GM19328 (cell line): ENCODE data around the gene ATG10.
"Not testable (repeated sequence)": the region's sequence is repeated elsewhere in the genome, so short reads cannot be mapped to it uniquely, and the experiment has no call there.

Experiments
- ATAC-seq: cut with Tn5 transposase; IDR thresholded peaks from one replicate; pipeline ENCODE4 v1.9.1; 2021; ENCODE audit warnings: mild to moderate bottlenecking, moderate library complexity; ENCODE audit not compliant: unreplicated experiment

ATG10 gene

DNA sequence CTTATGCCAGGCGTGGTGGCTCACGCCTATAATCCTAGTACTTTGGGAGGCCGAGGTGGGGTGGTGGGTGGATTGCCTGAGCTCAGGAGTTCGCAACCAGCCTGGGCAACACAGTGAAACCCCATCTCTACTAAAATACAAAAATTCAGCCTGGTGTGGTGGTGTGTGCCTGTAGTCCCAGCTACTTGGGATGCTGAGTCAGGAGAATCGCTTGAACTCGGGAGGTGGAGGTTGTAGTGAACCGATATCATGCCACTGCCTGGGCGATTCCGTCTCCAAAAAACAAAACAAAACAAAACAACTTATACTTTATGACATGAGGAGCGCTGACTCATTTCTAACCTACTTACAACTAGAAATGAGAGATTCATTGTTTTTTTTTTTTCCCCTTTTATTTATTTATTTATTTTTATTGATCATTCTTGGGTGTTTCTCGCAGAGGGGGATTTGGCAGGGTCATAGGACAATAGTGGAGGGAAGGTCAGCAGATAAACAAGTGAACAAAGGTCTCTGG lies 10.4 kb downstream of the ATG10 start:
- not testable (repeated sequence) for ATAC-seq

DNA sequence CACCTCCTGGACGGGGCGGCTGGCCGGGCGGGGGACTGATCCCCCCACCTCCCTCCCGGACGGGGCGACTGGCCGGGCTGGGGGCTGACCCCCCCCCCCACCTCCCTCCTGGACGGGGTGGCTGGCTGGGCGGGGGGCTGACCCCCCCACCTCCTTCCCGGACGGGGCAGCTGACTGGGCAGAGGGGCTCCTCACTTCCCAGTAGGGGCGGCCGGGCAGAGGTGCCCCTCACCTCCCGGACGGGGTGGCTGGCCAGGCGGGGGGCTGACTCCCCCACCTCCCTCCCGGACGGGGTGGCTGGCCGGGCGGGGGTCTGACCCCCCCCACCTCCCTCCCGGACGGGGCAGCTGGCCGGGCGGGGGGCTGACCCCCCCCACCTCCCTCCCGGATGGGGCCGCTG lies 11.3 kb downstream of the ATG10 start:
- not testable (repeated sequence) for ATAC-seq

- not testable (repeated sequence) for ATAC-seq
Observed at GRCh38 chr5:81983563-81983962, 11.7 kb downstream of the ATG10 start.

GRCh38 chr5:81986126-81986525 lies 14.3 kb downstream of the ATG10 start:
- ATAC-seq: no peak

DNA sequence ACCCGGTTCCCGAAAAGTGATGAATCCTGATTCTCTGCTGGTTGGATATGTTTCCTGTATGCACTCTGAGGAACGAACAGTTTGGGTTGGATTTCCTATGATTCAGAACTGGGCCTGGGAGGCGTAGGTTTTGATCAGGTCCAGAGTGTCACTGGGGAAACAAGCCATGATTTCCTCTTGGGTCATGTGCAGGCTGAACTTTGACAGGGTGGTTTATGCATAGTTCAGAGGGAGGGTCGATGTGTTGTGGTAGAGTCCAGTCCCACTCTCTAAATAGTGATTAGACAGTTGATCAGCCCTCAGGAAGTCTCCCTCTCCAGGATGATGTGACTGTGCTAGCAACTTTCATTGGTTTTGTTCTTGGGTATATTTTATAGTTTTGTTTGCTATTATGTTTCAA lies 17.4 kb downstream of the ATG10 start:
- ATAC-seq: no peak

- no peak for ATAC-seq
Observed at GRCh38 chr5:81994679-81995078, 22.9 kb downstream of the ATG10 start.

DNA sequence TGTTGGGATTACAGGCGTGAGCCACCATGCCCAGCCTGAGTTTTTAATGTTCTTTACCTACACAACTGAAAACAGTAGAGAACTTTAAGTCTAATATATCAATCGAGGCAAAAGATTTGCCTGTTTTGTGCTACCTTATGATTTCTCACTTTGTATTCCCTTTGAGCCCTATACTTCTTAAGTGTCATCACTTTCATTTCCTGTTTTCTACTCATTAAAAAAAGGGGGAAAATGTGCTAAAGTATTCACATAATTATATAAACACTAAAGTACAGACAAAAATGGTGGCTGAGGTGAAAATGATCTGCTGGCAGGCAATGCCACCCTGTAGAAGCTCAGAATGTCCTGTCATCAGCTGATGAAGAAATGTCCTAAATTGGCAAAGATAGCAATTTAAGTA lies 23.6 kb downstream of the ATG10 start:
- ATAC-seq: no peak

DNA sequence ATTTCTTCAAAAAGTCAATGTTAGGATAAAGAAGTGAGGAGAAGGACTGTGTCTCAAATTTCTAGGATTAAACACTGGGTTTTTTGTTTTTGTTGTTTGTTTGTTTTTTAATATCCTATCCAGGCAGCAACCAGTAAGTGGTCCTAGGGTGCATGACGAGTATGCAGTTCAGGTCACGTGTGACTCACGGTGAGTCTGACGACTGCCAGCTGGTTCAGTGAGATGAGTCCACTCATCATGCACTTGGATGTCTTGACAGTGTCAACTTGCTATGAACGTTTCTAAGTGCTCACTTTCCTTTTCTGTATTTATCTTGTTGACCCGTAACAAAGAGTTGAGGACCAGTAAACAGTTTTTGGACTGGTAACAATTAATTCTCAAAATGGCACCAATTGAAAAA lies 32.7 kb downstream of the ATG10 start:
- no peak for ATAC-seq

- not testable (repeated sequence) for ATAC-seq
Observed at GRCh38 chr5:82009869-82010268, 38.0 kb downstream of the ATG10 start.

DNA sequence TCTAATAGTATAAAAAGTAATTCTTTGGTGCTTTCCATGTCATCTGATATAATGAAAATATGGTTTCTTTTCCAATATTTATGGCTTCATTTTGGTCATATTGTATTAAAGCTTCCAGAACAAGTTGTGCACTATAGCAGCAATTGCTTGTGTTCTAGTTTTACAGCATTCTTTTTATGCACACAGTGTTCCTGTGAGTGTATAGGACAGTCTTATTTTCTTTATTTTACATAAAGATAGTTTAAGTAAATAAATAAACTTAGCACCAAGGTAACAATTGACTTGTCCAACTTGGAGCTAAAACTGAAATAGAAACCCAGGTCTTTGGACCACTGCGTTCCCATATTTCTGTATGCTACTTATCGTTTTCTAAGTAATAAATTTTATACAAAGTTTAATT lies 38.9 kb downstream of the ATG10 start:
- ATAC-seq: no peak

GRCh38 chr5:82011761-82012160 lies 39.9 kb downstream of the ATG10 start:
- ATAC-seq: no peak

DNA sequence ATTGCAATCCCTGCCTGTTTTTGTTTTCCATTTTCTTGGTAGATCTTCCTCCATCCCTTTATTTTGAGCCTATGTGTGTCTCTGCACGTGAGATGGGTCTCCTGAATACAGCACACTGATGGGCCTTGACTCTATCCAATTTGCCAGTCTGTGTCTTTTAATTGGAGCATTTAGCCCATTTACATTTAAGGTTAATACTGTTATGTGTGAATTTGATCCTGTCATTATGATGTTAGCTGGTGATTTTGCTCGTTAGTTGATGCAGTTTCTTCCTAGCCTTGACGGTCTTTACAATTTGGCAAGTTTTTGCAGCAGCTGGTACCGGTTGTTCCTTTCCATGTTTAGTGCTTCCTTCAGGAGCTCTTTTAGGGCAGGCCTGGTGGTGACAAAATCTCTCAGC lies 42.8 kb downstream of the ATG10 start:
- ATAC-seq: not testable (repeated sequence)

GRCh38 chr5:82018462-82018861 lies 46.6 kb downstream of the ATG10 start:
- no peak for ATAC-seq

DNA sequence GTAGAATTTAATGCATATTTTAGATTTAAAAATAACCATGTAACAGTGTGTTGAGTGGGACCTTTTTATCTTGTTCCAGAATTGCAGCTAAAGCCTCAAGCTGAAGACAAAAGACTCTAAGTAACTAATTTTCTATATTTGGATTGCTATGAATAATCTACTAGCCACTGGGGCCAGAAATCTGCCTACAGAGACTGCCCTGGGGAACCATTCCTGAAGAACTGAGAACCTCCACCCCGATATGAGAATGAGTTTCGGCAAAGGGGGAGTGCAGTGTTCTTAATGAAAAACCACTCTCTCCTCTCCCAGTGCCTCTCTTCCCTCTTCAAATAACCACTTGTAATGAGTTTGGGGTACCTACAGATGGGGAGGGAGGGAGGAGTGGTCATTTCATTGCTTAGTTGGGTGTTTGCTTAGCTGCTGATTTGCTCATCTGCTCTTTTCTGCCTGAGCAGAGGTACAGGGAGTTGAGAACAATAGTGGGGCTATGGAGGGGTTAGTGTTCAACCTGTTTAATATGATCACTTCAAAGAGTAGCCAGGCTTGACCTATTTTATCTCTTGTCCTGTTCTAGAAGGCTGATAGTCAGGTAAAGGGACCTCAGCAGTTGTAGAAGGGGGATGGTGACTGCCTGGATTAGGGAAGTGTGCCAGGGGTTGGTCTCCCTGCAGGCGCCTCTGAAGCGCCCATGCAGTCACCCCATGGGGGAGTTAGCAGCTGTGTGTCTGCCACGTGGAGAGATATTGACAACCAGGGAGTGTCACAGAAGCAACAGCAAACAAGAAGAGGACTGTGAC lies 47.7 kb downstream of the ATG10 start:
- no peak for ATAC-seq

DNA sequence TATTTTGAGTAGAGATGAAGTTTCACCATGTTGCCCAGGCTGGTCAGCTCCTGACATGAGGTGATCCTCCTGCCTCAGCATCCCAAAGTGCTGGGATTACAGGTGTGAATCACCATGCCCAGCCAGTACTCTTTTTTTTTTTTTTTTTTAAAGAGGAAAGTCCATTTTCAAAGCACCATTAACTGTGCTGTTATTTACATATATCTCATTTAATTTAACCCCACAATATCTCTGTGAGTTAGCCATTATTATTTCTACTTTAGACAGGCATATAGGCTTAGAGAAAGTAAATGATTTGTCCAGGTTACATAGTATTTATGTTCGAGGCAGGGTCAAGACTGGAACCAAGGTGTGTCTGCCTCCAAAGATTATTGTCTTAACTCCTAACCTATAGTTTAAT lies 50.7 kb downstream of the ATG10 start:
- no peak for ATAC-seq

- no peak for ATAC-seq
Observed at GRCh38 chr5:82023644-82024043, 51.8 kb downstream of the ATG10 start.

DNA sequence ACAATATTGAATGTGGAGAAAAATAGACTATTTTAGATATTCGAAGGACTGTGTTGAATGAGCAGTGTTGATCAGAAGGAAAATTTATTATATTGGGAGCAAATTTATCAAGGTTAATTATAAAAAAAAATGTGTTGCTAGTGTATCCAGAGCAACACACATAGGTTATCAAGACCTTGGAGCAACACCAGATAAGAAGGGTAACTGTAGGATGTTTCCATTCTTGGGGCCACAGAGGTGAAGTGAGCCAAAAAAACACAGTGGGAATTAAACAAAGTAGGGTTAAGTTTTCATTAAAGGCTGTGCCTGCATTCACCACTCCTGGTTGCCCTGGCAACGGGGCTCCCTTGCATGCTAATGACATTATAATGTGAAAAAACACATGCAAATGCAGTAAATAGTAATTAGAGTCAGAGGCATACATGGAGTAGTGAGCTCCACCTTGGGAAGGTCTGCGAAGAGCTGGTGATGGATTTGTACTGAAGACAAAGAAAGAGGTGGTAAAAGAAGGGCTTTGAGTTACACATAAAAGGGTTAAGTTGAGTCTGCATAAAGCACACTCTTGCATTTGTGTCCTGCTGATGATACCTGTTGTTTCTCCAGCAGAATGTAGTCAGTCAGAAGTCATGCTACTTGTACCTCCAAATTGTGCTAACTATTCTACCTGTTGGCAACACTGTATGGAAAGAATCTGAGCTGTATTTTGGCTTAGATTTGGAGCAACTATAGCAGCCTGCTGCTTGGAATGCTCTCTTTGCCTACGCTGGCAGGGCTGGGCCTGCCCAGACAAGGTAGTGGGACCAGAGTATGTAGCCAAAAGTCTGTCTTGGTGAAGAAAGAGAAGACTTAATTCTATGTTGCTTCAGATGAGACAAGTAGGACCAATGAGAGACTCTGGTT lies 59.6 kb downstream of the ATG10 start:
- no peak for ATAC-seq

DNA sequence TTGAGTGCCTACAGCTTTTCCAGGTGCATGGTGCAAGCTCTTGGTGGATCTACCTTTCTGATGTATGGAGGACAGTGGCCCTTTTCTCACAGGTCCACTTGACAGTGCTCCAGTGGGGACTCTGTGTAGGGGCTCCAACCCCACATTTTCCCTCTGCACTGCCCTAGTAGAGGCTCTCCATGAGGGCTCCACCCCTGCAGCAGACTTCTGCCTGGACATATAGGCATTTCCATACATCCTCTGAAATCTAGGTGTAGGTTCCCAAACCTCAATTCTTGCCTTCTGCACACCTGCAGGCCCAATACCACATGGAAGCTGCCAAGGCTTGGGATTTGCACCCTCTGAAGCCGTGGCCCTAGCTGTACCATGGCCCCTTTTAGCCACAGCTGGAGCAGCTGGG lies 71.1 kb downstream of the ATG10 start:
- ATAC-seq: not testable (repeated sequence)

DNA sequence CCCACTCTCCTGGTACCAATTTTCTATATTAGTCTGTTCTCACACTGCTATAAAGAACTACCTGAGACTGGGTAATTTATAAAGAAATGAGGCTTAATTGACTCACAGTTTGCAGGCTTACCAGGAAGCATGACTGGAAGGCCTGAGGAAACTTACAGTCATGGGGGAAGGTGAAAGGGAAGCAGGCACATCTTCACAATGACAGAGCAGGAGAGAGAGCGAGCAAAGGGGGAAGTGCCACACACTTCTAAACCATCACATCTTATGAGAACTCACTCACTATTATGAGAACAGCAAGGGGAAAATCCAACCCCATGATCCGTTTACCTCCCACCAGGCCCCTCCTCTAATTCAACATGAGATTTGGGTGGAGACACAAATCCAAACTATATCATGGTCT lies 72.2 kb downstream of the ATG10 start:
- ATAC-seq: no peak

GRCh38 chr5:82045554-82046275 lies 73.9 kb downstream of the ATG10 start:
- ATAC-seq: no peak

- ATAC-seq: no peak
Observed at GRCh38 chr5:82046276-82046647, 74.4 kb downstream of the ATG10 start.
